Esophagus squamous epithelium (tissue), 4 donors: ENCODE measurements around the gene TMEM219.

Experiments
- CTCF ChIP-seq, 6 experiments: fragments of 450-650 bp in 4 of 6; fragments of 200-600 bp in 2 of 6; sonication (generic) in 2 of 6; IDR thresholded peaks; one replicate each; pipeline ENCODE4 v1.5.1; 2016 to 2019; ENCODE audit warnings: antibody characterized with exemption in 6 of 6, mild to moderate bottlenecking in 4 of 6, moderate library complexity in 4 of 6
- POLR2A ChIP-seq, 4 donors: fragments of 450-650 bp; IDR thresholded peaks; one replicate each; pipeline ENCODE4 v1.6.1; 2017; ENCODE audit warnings: antibody characterized with exemption in 4 of 4, mild to moderate bottlenecking in 4 of 4, moderate library complexity in 3 of 4

- TF ChIP-seq CTCF (IDR thresholded peaks at IDR 0.05) (no peak), POLR2A (IDR thresholded peaks at IDR 0.05) (no peak)
Measured at GRCh38 chr16:29977063-29977825, 15.4 kb downstream of the TMEM219 start.
